Heart left ventricle (tissue), 16 donors: Measurements from ENCODE around the gene GYPC. TPM values are rescaled to one million over a fixed set of nuclear protein-coding genes. Genes with fewer than 3 reads are reported as not detected.
A peak's percentile ranks its signal among the peaks of the same experiment; 100 is the strongest.

Source experiments
- ATAC-seq, 4 donors: fragments of 200-7000 bp; cut with Tn5 transposase; one replicate each; pipeline ENCODE4 v1.9.1; 2020 to 2022; ENCODE audit warnings: moderate library complexity in 4 of 4, mild to moderate bottlenecking in 3 of 4, moderate number of reproducible peaks in 1 of 4
- DNase-seq, 5 donors: peaks; one replicate each; pipeline ENCODE4 v3.0.0-alpha.2; 2020
- H3K27ac ChIP-seq, 12 donors: fragments of 200-600 bp; sonication (generic) in 4 of 12; one replicate each; pipeline versions ENCODE4 v1.5.0 to v1.8.0; 2016 to 2022; ENCODE audit warnings: mild to moderate bottlenecking in 2 of 12
- H3K27me3 ChIP-seq, 9 donors: fragments of 200-600 bp; sonication (generic) in 2 of 9; one replicate each; pipeline versions ENCODE4 v1.5.1 to v1.8.0; 2016 to 2022; ENCODE audit warnings: mild to moderate bottlenecking in 3 of 9
- H3K36me3 ChIP-seq, 9 donors: fragments of 200-600 bp; sonication (generic) in 2 of 9; one replicate each; pipeline versions ENCODE4 v1.5.0 to v1.8.0; 2018 to 2022; ENCODE audit warnings: mild to moderate bottlenecking in 2 of 9
- H3K4me1 ChIP-seq, 12 donors: fragments of 200-600 bp; sonication (generic) in 4 of 12; one replicate each; pipeline versions ENCODE4 v1.5.0 to v1.8.0; 2016 to 2022; ENCODE audit warnings: mild to moderate bottlenecking in 3 of 12
- H3K4me3 ChIP-seq, 12 donors: fragments of 200-600 bp; sonication (generic) in 4 of 12; one replicate each; pipeline versions ENCODE4 v1.5.0 to v1.8.0; 2017 to 2022; ENCODE audit warnings: mild to moderate bottlenecking in 9 of 12, moderate library complexity in 4 of 12
- H3K9me3 ChIP-seq, 12 donors: fragments of 200-600 bp; sonication (generic) in 4 of 12; one replicate each; pipeline versions ENCODE4 v1.5.0 to v1.8.0; 2016 to 2022; ENCODE audit warnings: mild to moderate bottlenecking in 1 of 12
- POLR2A ChIP-seq, 2 donors: fragments of 450-650 bp; IDR thresholded peaks; one replicate each; pipeline ENCODE4 v1.6.1; 2017; ENCODE audit warnings: antibody characterized with exemption in 2 of 2, mild to moderate bottlenecking in 2 of 2, moderate library complexity in 2 of 2
- WGBS, 4 donors: extraction: QIAGEN DNeasy Blood & Tissue Kit in 2 of 4; methylation state at CpG; one replicate each; pipeline versions ENCODE4 v1.1.5 to v1.1.7; 2013 to 2018; 5-methylcytosine and 5-hydroxymethylcytosine counted together
- intact Hi-C, 10 donors: fragments of 100-400 bp; cut with DNase I; formaldehyde crosslinking; loops; one replicate each; pipeline versions ENCODE4 v1.11.1 to v1.14.2; 2022
- polyA plus RNA-seq, 2 donors: library from polyadenylated mRNA; stranded (reverse); fragments of 200-250 nt; gene quantifications; one replicate each; pipeline ENCODE4 v1.2.3, GENCODE V29; 2013
- total RNA-seq, 9 donors: library from RNA; depleted of rRNA in 2 of 9; stranded (reverse); fragments of >200 nt in 2 of 9; fragmentation: NEBNext Ultra II Directional in 3 of 9; extraction: Animal tissue kit (Norgen Biotek cat#: 25700) in 3 of 9; gene quantifications; one replicate each; pipeline versions ENCODE4 v1.1.0 to v1.2.4, GENCODE V29; 2016 to 2023
- TF ChIP-seq, protein P1 (sequence below), 12 donors: fragments of 200-600 bp; sonication (generic) in 4 of 12; IDR thresholded peaks; one replicate each; pipeline versions ENCODE4 v1.5.0 to v1.8.0; 2018 to 2022; ENCODE audit warnings: antibody characterized with exemption in 12 of 12, mild to moderate bottlenecking in 5 of 12
- donor health status: ischemic (EF 13 %, LVEDD 7.1; RV severe dilation, severe dysfunction).
- donor health status: healthy with polysubstance abuse.
- donor health status: DM: no; HTN: yes; CAD: no.
- donor health status: DM: no; HTN: no; CAD: no.
- donor health status: ischemic (EF 25% LVEDD 6.9; RV normal size, moderate dysfunction).
- donor health status: ischemic (EF 25% LVEDD 5.7; RV mildly dilated, moderate dysfunction).
- donor health status: healthy.
- donor health status: DM: yes; HTN: yes; CAD: no.
- donor health status: ischemic (EF 35%, LVEDD 5.7; RV mildly dilated, moderate dysfunction).
- donor health status: nonischemic (EF 11% LVEDD 7.7; RV severe dilation, severe dysfunction).
- donor health status: DM: yes; HTN: yes; CAD: no.
- donor health status: PGD.
- donor health status: ischemic (EF 29% LVEDD 5.4; RV normal size, mild dysfunction).
- donor health status: nonischemic (EF 23%, LVEDD 6.1; RV moderate dilation, normal function).

Gene GYPC
- total and polyA plus RNA-seq, 11 donors, result 108 to 369 (median 131) TPM

- Histone ChIP-seq H3K4me1 (peaks cover 7 to 38% (median 30%) of the 10 kb centered on the region in 12 donors), H3K27me3 (no peaks in the 10 kb centered on the region), H3K27ac (peak overlapping the region in 3 of 12 donors; percentile 6 to 99 (median 98)), H3K9me3 (no peaks in the 10 kb centered on the region), H3K4me3 (no peak overlapping the region), H3K36me3 (no peaks in the 10 kb centered on the region)
- ATAC-seq (no peak), DNase-seq (peak in 1 of 5 donors; percentile 2)
- WGBS, 4 donors, result 93 to 99% (median 95%) methylated on average over 4 of the region's 4 CpGs
- intact Hi-C loops, result loop anchor here in 6 of 10 donors (10.0 kb wide), 3 partner anchors 81 to 121 kb away; no protein-coding TSS in a partner anchor
- TF ChIP-seq POLR2A (IDR thresholded peaks at IDR 0.05), result no peak
- TF ChIP-seq, protein P1, sequence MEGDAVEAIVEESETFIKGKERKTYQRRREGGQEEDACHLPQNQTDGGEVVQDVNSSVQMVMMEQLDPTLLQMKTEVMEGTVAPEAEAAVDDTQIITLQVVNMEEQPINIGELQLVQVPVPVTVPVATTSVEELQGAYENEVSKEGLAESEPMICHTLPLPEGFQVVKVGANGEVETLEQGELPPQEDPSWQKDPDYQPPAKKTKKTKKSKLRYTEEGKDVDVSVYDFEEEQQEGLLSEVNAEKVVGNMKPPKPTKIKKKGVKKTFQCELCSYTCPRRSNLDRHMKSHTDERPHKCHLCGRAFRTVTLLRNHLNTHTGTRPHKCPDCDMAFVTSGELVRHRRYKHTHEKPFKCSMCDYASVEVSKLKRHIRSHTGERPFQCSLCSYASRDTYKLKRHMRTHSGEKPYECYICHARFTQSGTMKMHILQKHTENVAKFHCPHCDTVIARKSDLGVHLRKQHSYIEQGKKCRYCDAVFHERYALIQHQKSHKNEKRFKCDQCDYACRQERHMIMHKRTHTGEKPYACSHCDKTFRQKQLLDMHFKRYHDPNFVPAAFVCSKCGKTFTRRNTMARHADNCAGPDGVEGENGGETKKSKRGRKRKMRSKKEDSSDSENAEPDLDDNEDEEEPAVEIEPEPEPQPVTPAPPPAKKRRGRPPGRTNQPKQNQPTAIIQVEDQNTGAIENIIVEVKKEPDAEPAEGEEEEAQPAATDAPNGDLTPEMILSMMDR (IDR thresholded peaks at IDR 0.05), result no peak
Observed at GRCh38 chr2:126653761-126654160, 2.2 kb upstream of the GYPC start.

- Histone ChIP-seq H3K27me3 (no peaks in the 10 kb centered on the region), H3K9me3 (no peaks in the 10 kb centered on the region), H3K4me1 (peaks cover 8 to 50% (median 43%) of the 10 kb centered on the region in 12 donors), H3K36me3 (no peaks in the 10 kb centered on the region), H3K27ac (peak overlapping the region; percentile 96 to 100 (median 98)), H3K4me3 (peak overlapping the region in 10 of 12 donors; percentile 68 to 94 (median 77))
- TF ChIP-seq, protein P1 (IDR thresholded peaks at IDR 0.05), result no peak
- TF ChIP-seq POLR2A (IDR thresholded peaks at IDR 0.05), result peak in 1 of 2 donors; percentile 20
- ATAC-seq (peak in 1 of 4 donors; percentile 18), DNase-seq (peak in 2 of 5 donors; percentile 39 to 70)
- intact Hi-C loops, result loop anchor here (5.0 to 10.0 kb wide), 9 partner anchors 42 to 128 kb away; no protein-coding TSS in a partner anchor
- 47 to 69% (median 58%) methylated on average over 7 of the region's 7 CpGs for WGBS, 4 donors
Observed at GRCh38 chr2:126655051-126655450, 907 bp upstream of the GYPC start.

GRCh38 chr2:126656431-126657147 is 631 bp downstream of the GYPC start:
- intact Hi-C loops, result loop anchor here (2.0 to 10.0 kb wide), 13 partner anchors 41 to 129 kb away; no protein-coding TSS in a partner anchor
- H3K36me3 ChIP-seq, result no peaks in the 10 kb centered on the region
- H3K27ac ChIP-seq, result peak overlapping the region; percentile 96 to 100 (median 98)
- WGBS, 4 donors, result 1 to 3% (median 1%) methylated on average over 38 of the region's 38 CpGs
- ATAC-seq, result peak in 3 of 4 donors; percentile 18 to 42 (median 34)
- TF ChIP-seq POLR2A (IDR thresholded peaks at IDR 0.05), result no peak
- TF ChIP-seq, protein P1 (IDR thresholded peaks at IDR 0.05), result no peak
- no peaks in the 10 kb centered on the region for H3K9me3 ChIP-seq
- H3K27me3 ChIP-seq, result no peaks in the 10 kb centered on the region
- H3K4me1 ChIP-seq, result peaks cover 12 to 66% (median 58%) of the 10 kb centered on the region in 12 donors
- DNase-seq, result peak; percentile 51 to 84 (median 52)
- H3K4me3 ChIP-seq, result peak overlapping the region; percentile 67 to 94 (median 77)

DNA sequence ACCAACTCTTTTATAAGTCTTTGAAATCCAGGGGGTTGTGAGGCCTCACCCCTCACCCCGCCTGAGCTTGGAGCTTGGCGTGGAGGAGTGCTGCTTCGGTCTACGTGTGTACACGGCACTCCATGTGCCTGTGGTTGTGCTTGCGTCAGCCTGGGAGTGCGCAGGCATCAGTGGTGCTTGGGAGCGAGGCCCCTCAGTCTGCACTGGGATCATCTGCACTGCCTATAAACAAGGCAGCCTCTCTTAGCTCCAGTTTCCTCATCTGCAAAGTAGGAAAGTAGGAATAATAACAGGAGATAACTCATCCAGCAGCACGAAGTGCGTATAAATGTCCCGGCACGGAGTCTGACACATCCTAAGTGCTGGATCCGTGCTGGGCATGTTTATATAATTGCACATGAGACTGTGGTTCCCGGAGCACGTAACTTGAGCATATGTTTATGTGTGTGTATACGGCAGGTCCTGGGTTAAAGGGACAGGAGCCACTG is 1.2 kb downstream of the GYPC start:
- Histone ChIP-seq H3K36me3 (no peaks in the 10 kb centered on the region), H3K4me1 (peaks cover 16 to 72% (median 65%) of the 10 kb centered on the region in 12 donors), H3K4me3 (peak overlapping the region; percentile 67 to 94 (median 77)), H3K27ac (peak overlapping the region; percentile 96 to 100 (median 98)), H3K27me3 (no peaks in the 10 kb centered on the region), H3K9me3 (no peaks in the 10 kb centered on the region)
- ATAC-seq (peak; percentile 68 to 77 (median 72)), DNase-seq (peak; percentile 54 to 84 (median 76))
- WGBS, 4 donors, result 9 to 17% (median 12%) methylated on average over 13 to 16 of the region's 16 CpGs
- TF ChIP-seq, protein P1 (IDR thresholded peaks at IDR 0.05), result no peak
- TF ChIP-seq POLR2A (IDR thresholded peaks at IDR 0.05), result no peak
- intact Hi-C loops, result loop anchor here (2.0 to 10.0 kb wide), 13 partner anchors 40 to 130 kb away; no protein-coding TSS in a partner anchor
